Uterus (tissue), 2 donors: ENCODE results near the gene ADM.

Experiments used
- POLR2A ChIP-seq, 2 donors: fragments of 450-650 bp; IDR thresholded peaks; one replicate each; pipeline ENCODE4 v1.6.1; 2016; ENCODE audit warnings: antibody characterized with exemption in 2 of 2, mild to moderate bottlenecking in 1 of 2, moderate library complexity in 1 of 2
- TF ChIP-seq, protein P1 (sequence below), 4 experiments: fragments of 200-600 bp in 2 of 4; fragments of 450-650 bp in 2 of 4; sonication (generic) in 2 of 4; IDR thresholded peaks; one replicate each; pipeline ENCODE4 v1.5.1; 2016 to 2019; ENCODE audit warnings: antibody characterized with exemption in 4 of 4, mild to moderate bottlenecking in 2 of 4, moderate library complexity in 1 of 4

DNA sequence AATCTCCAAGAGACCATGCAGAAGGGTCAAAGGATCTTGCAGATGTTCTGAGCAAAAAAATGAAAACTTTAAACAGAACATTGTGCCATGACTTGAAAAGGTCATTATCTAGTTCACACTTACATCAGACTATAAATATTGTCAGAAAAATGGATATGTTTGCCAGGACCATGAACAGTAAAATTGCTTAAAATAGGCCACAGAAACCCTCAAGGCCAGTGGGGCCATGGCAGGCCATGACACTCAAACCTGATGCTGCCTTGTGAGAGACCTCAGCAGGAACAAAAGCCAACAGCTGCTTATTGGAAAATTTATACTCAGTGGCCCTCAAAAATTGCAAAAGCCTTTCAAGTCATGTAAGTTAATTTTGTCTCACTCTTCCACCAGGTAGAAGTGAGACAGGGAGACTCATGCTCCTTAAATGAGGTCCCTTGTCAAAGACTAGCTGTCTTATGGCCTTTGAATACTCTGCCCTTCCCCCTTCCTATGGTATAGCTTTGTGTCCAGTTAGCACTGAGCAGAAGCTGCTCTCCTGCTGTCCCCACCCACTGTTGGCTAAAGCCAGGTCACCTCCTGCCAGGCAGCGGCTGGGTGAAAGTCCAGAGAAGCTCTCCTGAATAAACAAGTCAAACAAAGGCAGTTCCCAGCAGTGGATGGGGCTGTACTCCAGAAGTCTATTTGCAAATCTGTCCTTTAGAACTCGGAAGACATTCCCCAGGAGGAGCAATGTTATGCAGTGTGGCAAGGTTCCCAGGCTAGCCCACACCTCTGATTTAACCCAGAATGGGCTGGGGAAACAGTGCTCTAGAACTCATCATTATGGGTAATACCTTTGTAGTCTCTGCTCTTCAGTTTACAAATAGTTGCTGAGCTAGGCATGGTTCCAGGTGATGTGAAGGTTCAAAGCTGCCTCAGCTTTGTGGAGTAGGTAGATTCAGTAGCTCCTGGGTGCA, 21.4 kb downstream of the ADM start:
- no peak for TF ChIP-seq POLR2A (IDR thresholded peaks at IDR 0.05)
- TF ChIP-seq, protein P1, sequence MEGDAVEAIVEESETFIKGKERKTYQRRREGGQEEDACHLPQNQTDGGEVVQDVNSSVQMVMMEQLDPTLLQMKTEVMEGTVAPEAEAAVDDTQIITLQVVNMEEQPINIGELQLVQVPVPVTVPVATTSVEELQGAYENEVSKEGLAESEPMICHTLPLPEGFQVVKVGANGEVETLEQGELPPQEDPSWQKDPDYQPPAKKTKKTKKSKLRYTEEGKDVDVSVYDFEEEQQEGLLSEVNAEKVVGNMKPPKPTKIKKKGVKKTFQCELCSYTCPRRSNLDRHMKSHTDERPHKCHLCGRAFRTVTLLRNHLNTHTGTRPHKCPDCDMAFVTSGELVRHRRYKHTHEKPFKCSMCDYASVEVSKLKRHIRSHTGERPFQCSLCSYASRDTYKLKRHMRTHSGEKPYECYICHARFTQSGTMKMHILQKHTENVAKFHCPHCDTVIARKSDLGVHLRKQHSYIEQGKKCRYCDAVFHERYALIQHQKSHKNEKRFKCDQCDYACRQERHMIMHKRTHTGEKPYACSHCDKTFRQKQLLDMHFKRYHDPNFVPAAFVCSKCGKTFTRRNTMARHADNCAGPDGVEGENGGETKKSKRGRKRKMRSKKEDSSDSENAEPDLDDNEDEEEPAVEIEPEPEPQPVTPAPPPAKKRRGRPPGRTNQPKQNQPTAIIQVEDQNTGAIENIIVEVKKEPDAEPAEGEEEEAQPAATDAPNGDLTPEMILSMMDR (IDR thresholded peaks at IDR 0.05), result no peak
